Fibroblast of lung (primary cell): ENCODE data around the gene MACROD2. TPM values are rescaled to one million over a fixed set of nuclear protein-coding genes. Genes with fewer than 3 reads are reported as not detected.

ENCODE experiments used
- DNase-seq, 2 donors: peaks; one replicate each; pipeline versions ENCODE4 v3.0.0 to v3.0.0-alpha.2; 2010; ENCODE audit warnings: low read depth in 2 of 2
- H2AFZ ChIP-seq: 2 replicates; pipeline ENCODE4 v1.5.1; 2012; ENCODE audit warnings: low read length, control low read depth, inconsistent platforms
- H3K27ac ChIP-seq: 2 replicates; pipeline ENCODE4 v1.5.1; 2011; ENCODE audit warnings: low read length, control low read depth; ENCODE audit not compliant: insufficient read depth
- H3K27me3 ChIP-seq: 2 replicates; pipeline ENCODE4 v1.5.1; 2011; ENCODE audit warnings: mild to moderate bottlenecking, low read length; ENCODE audit not compliant: control insufficient read depth, insufficient read depth
- H3K36me3 ChIP-seq: 2 replicates; pipeline ENCODE4 v1.5.1; 2011; ENCODE audit warnings: low read length; ENCODE audit not compliant: control insufficient read depth, insufficient read depth
- H3K4me1 ChIP-seq: 2 replicates; pipeline ENCODE4 v1.5.1; 2011; ENCODE audit warnings: low read length; ENCODE audit not compliant: control insufficient read depth, insufficient read depth; ENCODE audit errors: extremely low read depth
- H3K4me2 ChIP-seq: 2 replicates; pipeline ENCODE4 v1.5.1; 2011; ENCODE audit warnings: low read length, control low read depth; ENCODE audit not compliant: insufficient read depth; ENCODE audit errors: extremely low read depth
- H3K4me3 ChIP-seq, 4 experiments: fragments of 200-600 bp in 1 of 4; sonication (generic) in 1 of 4; replicated peaks in 1 of 4; 2 replicates each; pipeline ENCODE4 v1.5.1; 2011 to 2016; ENCODE audit warnings: low read length in 4 of 4, low read depth in 3 of 4, mild to moderate bottlenecking in 3 of 4, control low read depth in 2 of 4, inconsistent platforms in 1 of 4, mixed read lengths in 1 of 4; ENCODE audit not compliant: insufficient read depth in 1 of 4; ENCODE audit errors: control extremely low read depth in 1 of 4
- H3K79me2 ChIP-seq: 2 replicates; pipeline ENCODE4 v1.5.1; 2012; ENCODE audit warnings: mild to moderate bottlenecking, low read length, inconsistent platforms; ENCODE audit not compliant: control insufficient read depth, insufficient read depth
- H3K9ac ChIP-seq: 2 replicates; pipeline ENCODE4 v1.5.1; 2011; ENCODE audit warnings: mild to moderate bottlenecking, low read length, control low read depth; ENCODE audit not compliant: insufficient read depth
- H3K9me3 ChIP-seq: 2 replicates; pipeline ENCODE4 v1.5.1; 2012; ENCODE audit warnings: low read depth, low read length; ENCODE audit not compliant: control insufficient read depth, insufficient read depth
- H4K20me1 ChIP-seq: 2 replicates; pipeline ENCODE4 v1.5.1; 2011; ENCODE audit warnings: low read length; ENCODE audit not compliant: control insufficient read depth, insufficient read depth; ENCODE audit errors: extremely low read depth
- CTCF ChIP-seq, 2 donors: IDR thresholded peaks in 1 of 2; conservative IDR thresholded peaks in 1 of 2; 1 replicate in 1 of 2; 2 replicates in 1 of 2; pipeline ENCODE4 v1.5.1; 2011 to 2012; ENCODE audit warnings: low read length in 2 of 2, control low read depth in 1 of 2, inconsistent platforms in 1 of 2, low read depth in 1 of 2, mild to moderate bottlenecking in 1 of 2
- EZH2 ChIP-seq: IDR thresholded peaks from 2 replicates; pipeline ENCODE4 v1.5.1; 2012; ENCODE audit warnings: low read length, control low read depth, mild to moderate bottlenecking; ENCODE audit errors: missing control alignments
- polyA plus RNA-seq, 2 donors: library from polyadenylated mRNA; depleted of rRNA in 1 of 2; stranded (reverse) in 1 of 2; unstranded in 1 of 2; fragments of >200 nt; gene quantifications; 2 replicates each; pipeline ENCODE4 v1.2.1, GENCODE V29; 2011 to 2012; ENCODE audit warnings: missing spikeins in 1 of 2
- total RNA-seq: library from RNA; depleted of rRNA; stranded (reverse); fragments of >200 nt; gene quantifications from 2 replicates; pipeline ENCODE4 v1.2.1, GENCODE V29; 2014

MACROD2 gene
- total and polyA plus RNA-seq, 2 donors (not counting 1 experiment from before 2014, with no cell fraction given), result 0.54 to 1.7 TPM

GRCh38 chr20:15832512-15832911 is 1837.2 kb downstream of the MACROD2 start:
- Histone ChIP-seq H3K27ac (no peak overlapping the region), H3K79me2 (no peaks in the 10 kb centered on the region), H4K20me1 (no peaks in the 10 kb centered on the region), H3K9me3 (no peaks in the 10 kb centered on the region), H3K4me3 (no peak overlapping the region), H2AFZ (no peak overlapping the region), H3K4me1 (no peaks in the 10 kb centered on the region), H3K27me3 (no peaks in the 10 kb centered on the region), H3K4me2 (no peak overlapping the region), H3K9ac (no peak overlapping the region), H3K36me3 (no peaks in the 10 kb centered on the region)
- DNase-seq, result no peak
- TF ChIP-seq CTCF (conservative IDR thresholded peaks at IDR 0.05 in 1 of 2, IDR thresholded peaks at IDR 0.05 in 1 of 2; ENCODE audit: low read depth in 1 of 2, low read length in 2 of 2) (no peak), EZH2 (no peak)

DNA sequence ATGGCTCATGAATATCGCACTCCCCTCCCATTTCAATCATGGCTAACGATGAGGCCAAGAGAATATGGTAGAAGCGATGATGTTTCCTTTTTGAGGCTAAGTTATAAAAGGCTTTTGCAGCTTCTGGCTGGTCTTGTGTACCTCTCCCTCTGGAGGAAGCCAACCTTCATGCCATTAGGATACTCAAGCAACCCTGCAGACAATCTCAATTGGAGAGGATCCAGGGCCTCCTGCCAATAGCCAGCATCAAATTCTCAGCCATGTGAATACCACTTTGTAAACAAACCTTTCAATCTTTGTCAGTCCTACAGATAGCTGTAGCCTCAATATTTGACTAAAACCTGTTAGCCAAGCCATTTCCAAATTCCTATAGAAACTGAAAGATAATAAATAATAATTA is 1839.5 kb downstream of the MACROD2 start:
- H2AFZ ChIP-seq, result no peak overlapping the region
- H4K20me1 ChIP-seq, result no peaks in the 10 kb centered on the region
- H3K36me3 ChIP-seq, result no peaks in the 10 kb centered on the region
- no peak overlapping the region for H3K9ac ChIP-seq
- H3K4me3 ChIP-seq, result no peak overlapping the region
- H3K4me2 ChIP-seq, result no peak overlapping the region
- H3K79me2 ChIP-seq, result no peaks in the 10 kb centered on the region
- no peaks in the 10 kb centered on the region for H3K27me3 ChIP-seq
- no peak for TF ChIP-seq CTCF (conservative IDR thresholded peaks at IDR 0.05 in 1 of 2, IDR thresholded peaks at IDR 0.05 in 1 of 2; ENCODE audit: low read depth in 1 of 2, low read length in 2 of 2)
- no peak for TF ChIP-seq EZH2
- no peaks in the 10 kb centered on the region for H3K9me3 ChIP-seq
- DNase-seq, result no peak
- no peak overlapping the region for H3K27ac ChIP-seq
- no peaks in the 10 kb centered on the region for H3K4me1 ChIP-seq

DNA sequence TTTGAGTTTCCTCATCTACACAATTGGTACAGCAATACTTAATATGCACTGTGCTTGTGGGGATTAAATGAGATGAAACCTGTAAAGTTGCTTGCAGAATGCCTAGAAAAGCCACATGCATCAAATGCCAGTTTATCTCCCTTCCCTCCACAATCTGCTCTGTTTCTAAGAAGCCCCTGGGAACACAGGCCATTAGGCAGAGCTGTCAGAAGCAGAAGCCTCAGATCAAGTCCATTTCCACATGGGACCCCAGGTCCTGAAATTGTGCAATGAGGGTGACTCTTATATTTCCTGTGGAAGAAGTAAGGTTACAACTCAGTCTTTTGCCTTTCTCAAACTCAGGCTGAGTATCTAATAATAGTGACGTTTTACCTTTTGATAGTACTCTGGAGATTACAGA is 1840.5 kb downstream of the MACROD2 start:
- TF ChIP-seq EZH2, result no peak
- Histone ChIP-seq H4K20me1 (no peaks in the 10 kb centered on the region), H3K36me3 (no peaks in the 10 kb centered on the region), H2AFZ (no peak overlapping the region), H3K4me2 (no peak overlapping the region), H3K9ac (no peak overlapping the region), H3K4me3 (no peak overlapping the region), H3K9me3 (no peaks in the 10 kb centered on the region), H3K79me2 (no peaks in the 10 kb centered on the region), H3K27me3 (no peaks in the 10 kb centered on the region), H3K27ac (no peak overlapping the region), H3K4me1 (no peaks in the 10 kb centered on the region)
- no peak for DNase-seq
